HG03039 (cell line): ENCODE measurements around the gene PREX1.
"Not testable (repeated sequence)": the region's sequence is repeated elsewhere in the genome, so short reads cannot be mapped to it uniquely, and the experiment has no call there.

Experiments used
- ATAC-seq: cut with Tn5 transposase; IDR thresholded peaks from one replicate; pipeline ENCODE4 v1.9.1; 2021; ENCODE audit warnings: mild to moderate bottlenecking, moderate library complexity; ENCODE audit not compliant: unreplicated experiment

Gene PREX1, protein sequence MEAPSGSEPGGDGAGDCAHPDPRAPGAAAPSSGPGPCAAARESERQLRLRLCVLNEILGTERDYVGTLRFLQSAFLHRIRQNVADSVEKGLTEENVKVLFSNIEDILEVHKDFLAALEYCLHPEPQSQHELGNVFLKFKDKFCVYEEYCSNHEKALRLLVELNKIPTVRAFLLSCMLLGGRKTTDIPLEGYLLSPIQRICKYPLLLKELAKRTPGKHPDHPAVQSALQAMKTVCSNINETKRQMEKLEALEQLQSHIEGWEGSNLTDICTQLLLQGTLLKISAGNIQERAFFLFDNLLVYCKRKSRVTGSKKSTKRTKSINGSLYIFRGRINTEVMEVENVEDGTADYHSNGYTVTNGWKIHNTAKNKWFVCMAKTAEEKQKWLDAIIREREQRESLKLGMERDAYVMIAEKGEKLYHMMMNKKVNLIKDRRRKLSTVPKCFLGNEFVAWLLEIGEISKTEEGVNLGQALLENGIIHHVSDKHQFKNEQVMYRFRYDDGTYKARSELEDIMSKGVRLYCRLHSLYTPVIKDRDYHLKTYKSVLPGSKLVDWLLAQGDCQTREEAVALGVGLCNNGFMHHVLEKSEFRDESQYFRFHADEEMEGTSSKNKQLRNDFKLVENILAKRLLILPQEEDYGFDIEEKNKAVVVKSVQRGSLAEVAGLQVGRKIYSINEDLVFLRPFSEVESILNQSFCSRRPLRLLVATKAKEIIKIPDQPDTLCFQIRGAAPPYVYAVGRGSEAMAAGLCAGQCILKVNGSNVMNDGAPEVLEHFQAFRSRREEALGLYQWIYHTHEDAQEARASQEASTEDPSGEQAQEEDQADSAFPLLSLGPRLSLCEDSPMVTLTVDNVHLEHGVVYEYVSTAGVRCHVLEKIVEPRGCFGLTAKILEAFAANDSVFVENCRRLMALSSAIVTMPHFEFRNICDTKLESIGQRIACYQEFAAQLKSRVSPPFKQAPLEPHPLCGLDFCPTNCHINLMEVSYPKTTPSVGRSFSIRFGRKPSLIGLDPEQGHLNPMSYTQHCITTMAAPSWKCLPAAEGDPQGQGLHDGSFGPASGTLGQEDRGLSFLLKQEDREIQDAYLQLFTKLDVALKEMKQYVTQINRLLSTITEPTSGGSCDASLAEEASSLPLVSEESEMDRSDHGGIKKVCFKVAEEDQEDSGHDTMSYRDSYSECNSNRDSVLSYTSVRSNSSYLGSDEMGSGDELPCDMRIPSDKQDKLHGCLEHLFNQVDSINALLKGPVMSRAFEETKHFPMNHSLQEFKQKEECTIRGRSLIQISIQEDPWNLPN (N-terminal part only)

DNA sequence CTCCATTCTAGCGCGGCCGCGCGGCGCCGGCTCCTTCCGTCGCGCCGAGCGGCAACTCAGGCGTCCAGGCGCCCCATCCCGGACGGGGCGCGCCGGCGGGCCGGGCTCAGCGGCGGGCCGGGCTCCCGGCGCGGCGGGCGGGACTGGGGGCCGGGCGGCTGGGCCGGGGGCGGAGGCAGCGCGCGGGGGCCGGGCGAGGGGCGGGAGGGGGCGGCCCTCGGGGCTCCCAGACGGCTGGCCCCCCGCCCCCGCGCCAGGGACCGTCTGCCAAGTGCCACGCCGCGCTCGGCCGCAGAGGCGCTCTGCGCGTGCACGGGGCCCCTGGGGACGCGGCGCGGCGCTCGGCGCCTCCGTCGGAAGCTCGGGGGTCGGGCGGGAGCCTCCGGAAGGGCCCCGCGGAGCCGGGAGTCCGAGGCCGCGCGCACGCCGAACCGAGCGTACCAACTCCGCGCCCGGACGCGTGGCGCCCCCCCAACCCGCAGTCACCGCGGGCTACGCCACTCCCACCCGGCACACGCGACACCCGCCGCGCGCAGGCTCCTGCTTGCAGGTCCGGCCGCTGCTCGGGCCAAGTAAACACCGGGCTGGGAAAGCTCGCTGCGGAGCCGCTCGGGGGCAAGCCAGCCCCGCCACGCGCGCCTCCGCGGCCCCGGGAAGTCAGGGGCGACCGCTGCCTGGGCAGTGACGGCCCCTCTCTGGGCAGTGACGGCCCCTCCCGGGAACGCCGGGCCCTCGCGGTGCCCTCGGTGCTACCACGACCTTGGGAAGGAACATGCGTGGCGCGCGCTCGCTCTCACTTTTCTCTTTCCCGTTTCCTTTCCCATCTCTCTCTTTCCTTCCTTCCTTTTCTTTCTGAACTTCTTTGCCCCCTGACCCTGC is at the start of gene PREX1:
Gene PREX1, minus strand, starts transcription at position 145 of the 879 bp plus-strand sequence. Its CDS starts 139 bp downstream, at position 6.
- peak; percentile 44 for ATAC-seq

DNA sequence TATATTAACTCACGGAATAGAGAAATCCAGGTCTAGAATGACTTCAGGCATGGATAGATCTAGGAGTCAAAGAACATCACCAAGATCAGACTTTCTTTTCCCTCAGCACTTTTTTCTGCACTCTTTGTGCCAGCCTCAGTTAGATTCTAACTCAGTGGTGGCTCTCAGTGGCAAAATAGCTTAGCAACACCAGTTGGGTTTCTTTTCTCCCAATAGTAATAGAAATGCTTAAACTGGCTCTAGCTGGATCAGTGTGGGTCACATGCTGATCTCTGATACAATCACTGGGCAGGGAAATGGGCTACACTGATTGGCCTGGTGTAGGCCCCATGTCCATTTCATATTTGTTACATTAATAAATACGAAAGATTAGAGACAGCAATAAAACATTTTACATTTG is 49.5 kb upstream of the PREX1 start:
- no peak for ATAC-seq

DNA sequence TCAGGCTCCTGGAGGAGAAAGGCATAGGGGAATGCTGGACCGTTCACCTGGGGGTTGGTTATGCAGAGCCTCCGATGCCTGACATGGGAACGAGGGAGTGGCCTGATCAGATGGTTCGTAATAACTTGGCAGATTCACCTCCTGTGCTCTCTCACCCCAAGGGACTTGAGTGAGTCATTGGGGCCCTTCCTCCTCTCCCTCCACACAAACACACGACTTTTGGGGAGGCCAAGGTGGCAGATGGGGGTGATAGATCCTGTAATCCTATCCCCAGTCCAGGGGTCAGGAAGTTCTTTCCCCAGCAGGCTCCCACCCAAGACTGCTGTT is 48.1 kb upstream of the PREX1 start:
- no peak for ATAC-seq

- ATAC-seq = no peak
These were observed 47.6 kb upstream of the PREX1 start for GRCh38 chr20:48875233-48875913.

DNA sequence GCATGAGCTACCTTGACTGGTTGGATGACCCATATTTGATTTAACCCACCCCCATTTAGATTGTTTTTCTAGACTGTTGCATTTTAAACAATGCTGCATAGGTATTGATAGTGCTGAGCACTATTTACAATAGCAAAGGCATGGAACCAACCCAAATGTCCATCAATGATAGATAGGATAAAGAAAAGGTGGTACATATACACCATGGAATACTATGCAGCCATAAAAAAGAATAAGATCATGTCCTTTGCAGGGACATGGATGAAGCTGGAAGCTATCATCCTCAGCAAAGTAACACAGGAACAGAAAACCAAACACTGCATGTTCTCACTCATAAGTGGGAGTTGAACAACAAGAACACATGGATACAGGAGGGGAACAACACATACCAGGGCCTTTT is 41.6 kb upstream of the PREX1 start:
- not testable (repeated sequence) for ATAC-seq

DNA sequence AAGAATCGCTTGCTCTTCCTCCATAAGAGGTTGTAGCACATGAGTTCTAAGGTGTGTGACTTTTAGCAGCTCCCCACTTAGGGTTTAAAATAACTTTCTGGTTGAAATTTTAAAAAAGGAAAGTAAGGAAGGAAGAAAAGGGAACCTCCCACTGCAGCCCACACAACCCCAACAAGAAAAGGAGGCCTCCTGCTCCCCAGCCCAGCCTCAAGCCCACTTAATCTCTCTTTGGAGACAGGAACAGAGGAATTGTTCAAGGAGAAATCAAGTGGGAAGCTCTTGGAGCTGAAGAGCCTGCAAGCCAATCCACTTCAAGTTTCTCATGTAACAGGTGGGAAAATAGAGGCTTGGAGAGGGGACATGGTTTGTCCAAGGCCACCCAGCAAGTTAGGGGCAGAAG is 39.1 kb upstream of the PREX1 start:
- ATAC-seq = no peak

DNA sequence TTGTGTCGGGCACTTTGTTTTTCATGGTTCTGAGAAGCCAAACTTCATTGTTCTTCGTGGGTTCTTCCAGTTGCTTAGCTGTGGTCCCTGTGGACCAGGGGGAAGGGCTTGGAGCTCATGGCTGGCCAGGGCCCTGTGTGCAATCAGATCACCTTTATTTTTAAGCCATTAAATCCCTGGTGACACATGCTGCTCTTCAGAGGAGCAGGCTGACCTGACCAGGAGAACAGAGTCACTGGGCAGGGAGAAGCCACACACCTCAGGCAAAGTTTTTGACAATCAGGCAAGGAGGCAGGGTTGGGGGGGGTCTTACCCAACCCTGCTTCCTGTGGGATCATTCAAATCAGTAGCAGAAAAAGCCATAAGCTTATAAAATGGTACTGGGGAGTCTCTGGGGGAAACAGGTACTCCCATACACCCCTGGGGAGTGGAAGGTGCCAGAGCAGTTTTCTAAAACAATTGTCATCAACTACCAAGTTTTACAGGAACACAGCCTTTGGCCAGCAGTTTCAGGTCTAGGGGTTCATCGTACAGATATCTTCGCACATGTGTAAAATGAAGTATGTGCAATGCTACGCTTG is 37.0 kb upstream of the PREX1 start:
- ATAC-seq = no peak

DNA sequence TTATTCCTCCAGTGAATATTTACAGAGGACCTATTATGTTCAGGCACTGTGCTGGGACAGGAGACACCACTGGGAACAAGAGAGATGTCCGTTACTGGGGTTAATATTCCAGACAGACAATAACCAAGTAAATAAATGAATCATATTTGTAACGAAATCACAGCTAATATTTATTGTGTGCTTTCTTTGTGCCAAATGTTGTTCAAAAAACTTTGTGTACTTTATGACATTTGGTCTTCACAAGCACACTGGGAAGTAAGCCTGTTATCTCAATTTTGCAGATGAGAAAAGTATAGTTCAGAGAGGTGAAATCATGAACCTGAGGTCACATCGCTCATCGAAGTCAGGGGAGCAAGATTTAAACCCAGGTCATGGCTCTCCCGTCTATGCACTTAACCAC is 36.5 kb upstream of the PREX1 start:
- ATAC-seq = no peak

- no peak for ATAC-seq
These were observed 34.5 kb upstream of the PREX1 start for GRCh38 chr20:48862279-48862678.

GRCh38 chr20:48861444-48861843 is 33.6 kb upstream of the PREX1 start:
- ATAC-seq = no peak

DNA sequence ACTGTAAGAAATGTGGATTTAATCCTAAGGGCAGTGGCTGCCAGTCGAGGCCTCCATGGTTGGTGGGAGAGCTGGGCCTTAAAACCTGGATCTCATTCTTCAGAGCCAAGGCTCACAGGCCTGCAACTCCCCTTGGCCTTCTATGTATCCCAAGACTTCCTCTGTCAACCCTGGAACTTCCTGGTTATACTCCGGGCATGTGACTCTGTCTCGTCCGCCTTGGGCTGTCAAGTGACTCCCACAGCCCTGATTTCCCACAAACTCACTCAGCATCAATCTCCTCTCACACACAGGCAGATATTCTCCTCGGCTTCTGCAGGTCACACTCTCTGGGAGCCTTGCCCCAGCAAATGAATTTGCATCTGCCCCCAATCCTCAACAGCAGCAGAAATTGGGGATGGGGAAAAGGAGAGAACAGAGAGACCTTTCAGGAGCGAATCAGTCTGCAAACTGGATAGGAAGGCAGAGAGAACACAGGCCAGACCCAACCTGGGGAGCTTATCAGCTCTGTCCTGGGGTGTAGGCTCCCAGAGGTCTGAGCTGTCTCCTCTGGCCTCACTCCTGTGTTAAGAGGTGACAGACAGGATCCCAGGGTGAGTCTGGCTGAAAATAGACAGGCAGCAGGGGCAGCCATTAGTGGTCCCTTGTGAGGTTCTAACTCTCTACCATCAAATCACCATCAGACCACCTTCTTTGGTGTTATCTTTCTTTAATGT is 30.4 kb upstream of the PREX1 start:
- ATAC-seq = no peak

- no peak for ATAC-seq
These were observed 28.3 kb upstream of the PREX1 start for GRCh38 chr20:48856130-48856529.

DNA sequence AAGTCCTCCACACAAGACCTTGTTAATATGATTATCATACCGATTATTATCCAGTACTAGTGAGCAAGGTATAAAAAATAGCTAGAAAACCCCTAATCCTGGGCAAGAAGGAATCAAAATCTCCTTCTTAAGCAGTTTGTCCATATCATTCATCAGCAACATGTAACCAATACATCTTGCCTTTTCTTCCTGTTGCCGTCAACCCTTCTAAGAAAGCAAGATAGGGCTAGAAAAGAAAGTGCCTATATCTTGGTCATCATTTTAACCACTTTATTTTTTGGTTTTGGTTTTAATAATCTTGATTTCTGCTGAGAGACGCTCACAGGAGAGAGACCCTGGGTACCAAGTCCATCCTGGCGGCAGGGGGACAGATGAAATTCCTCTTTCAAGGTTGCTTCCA is 27.2 kb upstream of the PREX1 start:
- no peak for ATAC-seq

GRCh38 chr20:48852609-48853008 is 24.8 kb upstream of the PREX1 start:
- ATAC-seq = no peak

- no peak for ATAC-seq
These were observed 23.8 kb upstream of the PREX1 start for GRCh38 chr20:48851579-48851978.

DNA sequence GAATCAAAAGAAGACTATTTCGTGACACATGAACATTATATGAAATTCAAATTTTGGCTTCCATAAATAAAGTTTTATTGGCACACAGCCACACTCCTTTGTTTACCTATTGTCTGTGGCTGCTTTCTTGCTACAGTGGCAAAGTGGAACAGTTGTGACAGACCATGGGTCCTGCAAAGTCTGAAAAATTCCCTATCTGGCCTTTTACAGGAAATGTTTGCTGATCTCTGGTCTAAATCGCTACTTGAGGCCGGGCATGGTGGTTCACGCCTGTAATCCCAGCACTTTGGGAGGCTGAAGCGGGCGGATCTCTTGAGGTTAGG is 23.1 kb upstream of the PREX1 start:
- no peak for ATAC-seq

DNA sequence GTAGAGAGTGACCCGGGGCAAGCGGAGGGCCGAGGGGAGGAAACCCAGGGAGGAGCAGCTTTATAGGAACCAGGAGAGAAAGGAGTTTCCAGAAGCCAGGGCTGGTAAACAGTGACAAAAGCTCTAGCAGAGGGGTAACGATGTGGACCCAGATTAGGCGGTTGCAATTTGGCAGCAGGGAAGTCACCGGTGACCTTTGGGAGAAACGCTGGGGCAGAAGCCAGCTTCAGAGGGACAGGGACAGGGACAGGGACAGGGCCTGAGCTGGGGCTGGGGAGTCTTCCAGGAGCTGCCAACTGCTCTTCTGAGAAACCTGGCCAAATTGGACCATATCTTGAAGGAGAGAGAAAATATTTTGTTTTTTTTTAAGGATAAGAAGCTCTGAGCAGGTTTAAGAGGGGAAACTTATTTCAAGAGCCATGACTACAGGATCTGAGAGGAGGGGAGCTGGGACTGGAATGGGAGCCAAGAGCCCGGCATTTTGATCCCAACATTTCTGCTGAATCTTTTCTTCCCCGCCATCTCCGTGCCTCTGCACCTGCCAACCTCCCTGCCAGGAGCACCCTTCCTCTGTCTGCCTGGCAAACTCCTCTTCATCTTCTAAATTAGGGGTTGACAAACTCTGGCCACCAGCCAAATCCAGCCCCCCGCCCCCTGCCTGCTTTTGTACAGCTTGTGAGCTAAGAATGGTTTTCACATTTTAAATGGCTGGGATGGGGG is 22.6 kb upstream of the PREX1 start:
- ATAC-seq = no peak

DNA sequence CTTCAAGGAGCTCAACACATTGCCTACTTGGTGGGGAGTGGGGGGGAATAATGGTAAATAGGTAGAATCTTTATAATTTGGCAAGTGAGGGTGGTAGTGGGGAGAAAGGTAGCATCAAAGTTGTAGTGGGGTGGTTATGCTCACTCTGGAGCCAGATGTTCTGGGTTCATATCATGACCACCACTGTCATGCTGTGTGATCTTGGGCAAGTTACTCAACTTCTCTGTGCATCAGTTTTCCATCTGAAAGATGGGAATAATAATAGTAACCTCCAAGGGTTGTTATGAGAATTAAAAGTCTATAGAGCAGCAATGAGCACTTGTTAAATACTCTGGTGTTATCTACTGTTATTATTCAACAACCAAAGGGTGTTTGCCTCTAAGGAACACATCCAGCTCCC is 22.0 kb upstream of the PREX1 start:
- no peak for ATAC-seq
